ENCODE data around the gene CRY1.

Gene CRY1

GRCh38 chr12:106978035-106978800 is 115.1 kb downstream of the CRY1 start:
- Histone ChIP-seq H3K9me2 (replicated peaks; ENCODE audit: insufficient read depth, low read length) (no peaks in the 10 kb centered on the region), H3K4me2 (ENCODE audit: low read depth, low read length, poor library complexity, severe bottlenecking) (no peak overlapping the region), H4K20me1 (ENCODE audit: low read depth, low read length) (no peaks in the 10 kb centered on the region), H3K27ac (ENCODE audit: low read depth, low read length) (no peak overlapping the region), H3K79me2 (ENCODE audit: insufficient read depth, low read length) (no peaks in the 10 kb centered on the region), H3K9me3 (ENCODE audit: insufficient read depth, low read length) (no peaks in the 10 kb centered on the region), H3K9ac (ENCODE audit: low read length) (no peak overlapping the region), H3F3A (ENCODE audit: insufficient read depth) (no peaks in the 10 kb centered on the region), H3K4me3 (ENCODE audit: insufficient read depth, low read length, poor library complexity, severe bottlenecking) (no peak overlapping the region), H2AFZ (ENCODE audit: low read depth, low read length, severe bottlenecking) (no peak overlapping the region), H3K27me3 (ENCODE audit: low read length) (no peaks in the 10 kb centered on the region), H3K36me3 (ENCODE audit: low read length) (no peaks in the 10 kb centered on the region)
- TF ChIP-seq EZH2phosphoT487 (conservative IDR thresholded peaks at IDR 0.05; ENCODE audit: low read length), result no peak
- TF ChIP-seq CTCF (IDR thresholded peaks at IDR 0.05; ENCODE audit: insufficient read depth, low read length, poor library complexity, severe bottlenecking), result no peak

GRCh38 chr12:106976668-106977067 is 116.7 kb downstream of the CRY1 start:
- Histone ChIP-seq H3K9me3 (ENCODE audit: insufficient read depth, low read length) (no peaks in the 10 kb centered on the region), H3K4me2 (ENCODE audit: low read depth, low read length, poor library complexity, severe bottlenecking) (no peak overlapping the region), H3K9ac (ENCODE audit: low read length) (no peak overlapping the region), H3K36me3 (ENCODE audit: low read length) (peaks cover 11% of the 10 kb centered on the region; the same call in 1 of the 2 replicates), H2AFZ (ENCODE audit: low read depth, low read length, severe bottlenecking) (no peak overlapping the region), H3K27ac (ENCODE audit: low read depth, low read length) (no peak overlapping the region), H4K20me1 (ENCODE audit: low read depth, low read length) (no peaks in the 10 kb centered on the region), H3K9me2 (replicated peaks; ENCODE audit: insufficient read depth, low read length) (no peaks in the 10 kb centered on the region), H3K27me3 (ENCODE audit: low read length) (no peaks in the 10 kb centered on the region), H3K4me3 (ENCODE audit: insufficient read depth, low read length, poor library complexity, severe bottlenecking) (no peak overlapping the region), H3F3A (ENCODE audit: insufficient read depth) (no peaks in the 10 kb centered on the region), H3K79me2 (ENCODE audit: insufficient read depth, low read length) (no peaks in the 10 kb centered on the region; the same call in 1 of the 2 replicates)
- no peak for TF ChIP-seq EZH2phosphoT487 (conservative IDR thresholded peaks at IDR 0.05; ENCODE audit: low read length)
- no peak for TF ChIP-seq CTCF (IDR thresholded peaks at IDR 0.05; ENCODE audit: insufficient read depth, low read length, poor library complexity, severe bottlenecking)

- no peak overlapping the region for H3K27ac ChIP-seq (ENCODE audit: low read depth, low read length)
- no peak overlapping the region for H3K9ac ChIP-seq (ENCODE audit: low read length)
- no peak overlapping the region for H3K4me3 ChIP-seq (ENCODE audit: insufficient read depth, low read length, poor library complexity, severe bottlenecking)
- H3K9me2 ChIP-seq (replicated peaks; ENCODE audit: insufficient read depth, low read length), result no peaks in the 10 kb centered on the region
- no peaks in the 10 kb centered on the region; the same call in 1 of the 2 replicates for H3K79me2 ChIP-seq (ENCODE audit: insufficient read depth, low read length)
- H2AFZ ChIP-seq (ENCODE audit: low read depth, low read length, severe bottlenecking), result no peak overlapping the region
- no peaks in the 10 kb centered on the region for H3K27me3 ChIP-seq (ENCODE audit: low read length)
- H3K4me2 ChIP-seq (ENCODE audit: low read depth, low read length, poor library complexity, severe bottlenecking), result no peak overlapping the region
- no peaks in the 10 kb centered on the region for H3F3A ChIP-seq (ENCODE audit: insufficient read depth)
- H3K9me3 ChIP-seq (ENCODE audit: insufficient read depth, low read length), result no peaks in the 10 kb centered on the region
- H4K20me1 ChIP-seq (ENCODE audit: low read depth, low read length), result no peaks in the 10 kb centered on the region
- peaks cover 12% of the 10 kb centered on the region; the same call in 1 of the 2 replicates for H3K36me3 ChIP-seq (ENCODE audit: low read length)
- no peak for TF ChIP-seq EZH2phosphoT487 (conservative IDR thresholded peaks at IDR 0.05; ENCODE audit: low read length)
- TF ChIP-seq CTCF (IDR thresholded peaks at IDR 0.05; ENCODE audit: insufficient read depth, low read length, poor library complexity, severe bottlenecking), result no peak
These were observed 117.2 kb downstream of the CRY1 start for GRCh38 chr12:106975993-106976658.

Data from SU-DHL-6 (cell line).